ENCODE measurements around the gene PPP2R5C. TPM values are rescaled to one million over a fixed set of nuclear protein-coding genes. Genes with fewer than 3 reads are reported as not detected.

Gene PPP2R5C
- total and polyA plus RNA-seq, 2 of the 4 experiments (the other 2 are of a cell fraction), result 65.9 to 78.7 TPM

GRCh38 chr14:101897326-101897725 is 135.8 kb downstream of the PPP2R5C start:
- Histone ChIP-seq H3K4me2 (ENCODE audit: low read depth, low read length) (no peak overlapping the region), H2BK5ac (ENCODE audit: low read depth, low read length, poor library complexity, severe bottlenecking) (no peak overlapping the region), H2BK15ac (ENCODE audit: low read depth, low read length) (no peak overlapping the region), H4K5ac (ENCODE audit: low read depth, low read length) (no peak overlapping the region), H2AFZ (replicated peaks; ENCODE audit: low read length, poor library complexity) (no peak overlapping the region), H4K91ac (ENCODE audit: insufficient read depth, low read depth, low read length) (no peak overlapping the region), H3K36me3 (ENCODE audit: control insufficient read depth, insufficient read depth, low read length) (peaks cover 51% of the 10 kb centered on the region), H3K27ac (ENCODE audit: insufficient read depth, low read length) (no peak overlapping the region), H2AK9ac (replicated peaks; ENCODE audit: low read depth, low read length, poor library complexity) (no peak overlapping the region), H3K56ac (ENCODE audit: extremely low read depth, insufficient read depth, low read length) (no peak overlapping the region), H4K8ac (ENCODE audit: low read depth in 2 of 2, low read length in 2 of 2) (no peak overlapping the region), H3K27me3 (ENCODE audit: control insufficient read depth, insufficient read depth, low read length) (no peaks in the 10 kb centered on the region), H3K23ac (ENCODE audit: low read depth, low read length) (no peak overlapping the region), H3K9ac (ENCODE audit: low read depth, low read length) (no peak overlapping the region), H3K9me3 (ENCODE audit: control insufficient read depth, insufficient read depth, low read length) (no peaks in the 10 kb centered on the region), H2BK20ac (ENCODE audit: low read depth, low read length) (no peak overlapping the region), H3K9me1 (ENCODE audit: insufficient read depth, low read length) (no peaks in the 10 kb centered on the region), H3K14ac (replicated peaks; ENCODE audit: low read depth, low read length) (no peak overlapping the region), H4K20me1 (ENCODE audit: insufficient read depth, low read length) (no peaks in the 10 kb centered on the region), H3K4ac (ENCODE audit: low read depth, low read length) (no peak overlapping the region), H3K18ac (ENCODE audit: low read depth, low read length) (no peak overlapping the region), H3K4me1 (ENCODE audit: control insufficient read depth, insufficient read depth, low read length) (no peaks in the 10 kb centered on the region), H3K79me1 (ENCODE audit: low read depth in 1 of 2, low read length in 2 of 2) (no peaks in the 10 kb centered on the region; a peak in 1 of 4 replicates), H2AK5ac (ENCODE audit: low read depth, low read length) (no peak overlapping the region), H3K4me3 (ENCODE audit: insufficient read depth, low read depth, low read length) (no peak overlapping the region), H2BK120ac (ENCODE audit: low read depth, low read length) (no peak overlapping the region)
- in situ Hi-C loops (cut with MboI; ENCODE audit: low sequenced_read_pairs), result no loop called here
- 95% methylated on average over 8 of the region's 9 CpGs; no CpG with 5 or more reads in 1 of the 2 experiments for WGBS, 2 experiments (ENCODE audit: extremely low coverage in 2 of 2, insufficient read length in 1 of 2)
- dilution Hi-C loops (cut with HindIII; ENCODE audit: low sequenced_read_pairs, unreplicated experiment), result no loop called here
- ChIA-PET POLR2A (ENCODE audit: unreplicated experiment) (no interaction called here), CTCF (no interaction called here)
- TF ChIP-seq MXI1 (IDR thresholded peaks at IDR 0.05; ENCODE audit: borderline replicate concordance, low read depth, low read length), result no peak
- no peak for TF ChIP-seq MAFK (IDR thresholded peaks at IDR 0.05; ENCODE audit: low read depth, low read length)
- no peak for TF ChIP-seq RAD21 (IDR thresholded peaks at IDR 0.05; ENCODE audit: low read length)
- TF ChIP-seq NFE2L2 (IDR thresholded peaks at IDR 0.05; ENCODE audit: low read depth, low read length), result no peak
- DNase-seq, result no peak
- intact Hi-C loops (cut with micrococcal nuclease), result loop anchor here (10.0 kb wide), 1 partner anchor 123 kb away; no protein-coding TSS in a partner anchor
- no TSS peak for BruUV-seq (replicated peaks)
- no peak for ATAC-seq (ENCODE audit: low read depth)
